ENCODE data around the gene SF3B3. TPM values are rescaled to one million over a fixed set of nuclear protein-coding genes. Genes with fewer than 3 reads are reported as not detected.

The SF3B3 gene
- total RNA-seq, 1 donor from 2014 or later: 278 TPM

DNA sequence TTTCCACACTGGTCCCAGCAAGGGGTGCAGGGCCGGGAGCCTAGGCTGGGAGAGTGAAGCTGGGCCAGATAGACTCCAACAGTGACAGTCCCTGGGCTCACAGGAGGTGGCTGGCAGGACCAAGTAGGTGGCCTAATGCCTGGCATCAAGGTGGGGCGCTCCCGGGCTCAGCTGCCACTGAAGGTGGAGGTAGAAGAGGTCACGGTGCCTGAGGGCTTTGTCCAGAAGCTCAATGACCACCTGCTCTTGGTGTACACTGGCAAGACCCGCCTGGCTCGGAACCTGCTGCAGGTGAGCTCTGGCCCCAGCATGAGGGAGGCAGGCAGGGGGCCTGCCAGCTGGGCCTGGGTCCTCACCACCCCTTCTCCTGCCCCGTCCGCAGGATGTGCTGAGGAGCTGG, 45.4 kb upstream of the SF3B3 start:
- Mint-ChIP-seq H3K27ac (ENCODE audit: unreplicated experiment) (no peak overlapping the region), H3K27me3 (ENCODE audit: unreplicated experiment) (peaks cover 2% of the 10 kb centered on the region), H3K4me3 (ENCODE audit: unreplicated experiment) (no peak overlapping the region), H3K36me3 (ENCODE audit: unreplicated experiment) (no peaks in the 10 kb centered on the region), H3K9me3 (ENCODE audit: unreplicated experiment) (peaks cover 2% of the 10 kb centered on the region), H3K4me1 (ENCODE audit: low read depth, unreplicated experiment) (peaks cover 3% of the 10 kb centered on the region)
- TF ChIP-seq, protein P1, sequence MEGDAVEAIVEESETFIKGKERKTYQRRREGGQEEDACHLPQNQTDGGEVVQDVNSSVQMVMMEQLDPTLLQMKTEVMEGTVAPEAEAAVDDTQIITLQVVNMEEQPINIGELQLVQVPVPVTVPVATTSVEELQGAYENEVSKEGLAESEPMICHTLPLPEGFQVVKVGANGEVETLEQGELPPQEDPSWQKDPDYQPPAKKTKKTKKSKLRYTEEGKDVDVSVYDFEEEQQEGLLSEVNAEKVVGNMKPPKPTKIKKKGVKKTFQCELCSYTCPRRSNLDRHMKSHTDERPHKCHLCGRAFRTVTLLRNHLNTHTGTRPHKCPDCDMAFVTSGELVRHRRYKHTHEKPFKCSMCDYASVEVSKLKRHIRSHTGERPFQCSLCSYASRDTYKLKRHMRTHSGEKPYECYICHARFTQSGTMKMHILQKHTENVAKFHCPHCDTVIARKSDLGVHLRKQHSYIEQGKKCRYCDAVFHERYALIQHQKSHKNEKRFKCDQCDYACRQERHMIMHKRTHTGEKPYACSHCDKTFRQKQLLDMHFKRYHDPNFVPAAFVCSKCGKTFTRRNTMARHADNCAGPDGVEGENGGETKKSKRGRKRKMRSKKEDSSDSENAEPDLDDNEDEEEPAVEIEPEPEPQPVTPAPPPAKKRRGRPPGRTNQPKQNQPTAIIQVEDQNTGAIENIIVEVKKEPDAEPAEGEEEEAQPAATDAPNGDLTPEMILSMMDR (IDR thresholded peaks at IDR 0.05; ENCODE audit: partially characterized antibody, unreplicated experiment): no peak
- DNase-seq: no peak

DNA sequence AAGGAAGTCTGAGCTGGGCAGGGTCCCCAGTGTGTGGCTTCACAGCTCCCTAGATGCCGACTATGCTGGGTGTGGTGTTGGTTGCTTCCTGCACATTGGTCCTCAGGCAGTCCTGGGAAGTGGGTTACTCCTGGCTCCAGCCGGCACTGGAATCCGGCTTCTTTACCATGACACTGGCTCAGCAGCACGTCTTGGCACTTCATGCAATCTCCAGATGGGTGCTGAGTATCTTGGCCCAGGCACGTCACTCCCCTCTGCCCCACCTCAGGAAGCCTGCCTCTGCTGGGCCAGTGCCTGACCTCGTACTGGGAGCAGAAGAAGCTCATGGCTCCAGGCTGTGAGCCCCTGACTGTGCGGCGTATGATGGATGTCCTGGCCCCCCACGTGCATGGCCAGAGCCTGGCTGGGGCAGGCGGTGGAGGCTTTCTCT, 44.7 kb upstream of the SF3B3 start:
- no peak overlapping the region for H3K27ac Mint-ChIP-seq (ENCODE audit: unreplicated experiment)
- H3K9me3 Mint-ChIP-seq (ENCODE audit: unreplicated experiment): peaks cover 2% of the 10 kb centered on the region
- no peak overlapping the region for H3K4me3 Mint-ChIP-seq (ENCODE audit: unreplicated experiment)
- DNase-seq: no peak
- peaks cover 3% of the 10 kb centered on the region for H3K4me1 Mint-ChIP-seq (ENCODE audit: low read depth, unreplicated experiment)
- peaks cover 2% of the 10 kb centered on the region for H3K27me3 Mint-ChIP-seq (ENCODE audit: unreplicated experiment)
- no peaks in the 10 kb centered on the region for H3K36me3 Mint-ChIP-seq (ENCODE audit: unreplicated experiment)
- TF ChIP-seq, protein P1 (IDR thresholded peaks at IDR 0.05; ENCODE audit: partially characterized antibody, unreplicated experiment): no peak

DNA sequence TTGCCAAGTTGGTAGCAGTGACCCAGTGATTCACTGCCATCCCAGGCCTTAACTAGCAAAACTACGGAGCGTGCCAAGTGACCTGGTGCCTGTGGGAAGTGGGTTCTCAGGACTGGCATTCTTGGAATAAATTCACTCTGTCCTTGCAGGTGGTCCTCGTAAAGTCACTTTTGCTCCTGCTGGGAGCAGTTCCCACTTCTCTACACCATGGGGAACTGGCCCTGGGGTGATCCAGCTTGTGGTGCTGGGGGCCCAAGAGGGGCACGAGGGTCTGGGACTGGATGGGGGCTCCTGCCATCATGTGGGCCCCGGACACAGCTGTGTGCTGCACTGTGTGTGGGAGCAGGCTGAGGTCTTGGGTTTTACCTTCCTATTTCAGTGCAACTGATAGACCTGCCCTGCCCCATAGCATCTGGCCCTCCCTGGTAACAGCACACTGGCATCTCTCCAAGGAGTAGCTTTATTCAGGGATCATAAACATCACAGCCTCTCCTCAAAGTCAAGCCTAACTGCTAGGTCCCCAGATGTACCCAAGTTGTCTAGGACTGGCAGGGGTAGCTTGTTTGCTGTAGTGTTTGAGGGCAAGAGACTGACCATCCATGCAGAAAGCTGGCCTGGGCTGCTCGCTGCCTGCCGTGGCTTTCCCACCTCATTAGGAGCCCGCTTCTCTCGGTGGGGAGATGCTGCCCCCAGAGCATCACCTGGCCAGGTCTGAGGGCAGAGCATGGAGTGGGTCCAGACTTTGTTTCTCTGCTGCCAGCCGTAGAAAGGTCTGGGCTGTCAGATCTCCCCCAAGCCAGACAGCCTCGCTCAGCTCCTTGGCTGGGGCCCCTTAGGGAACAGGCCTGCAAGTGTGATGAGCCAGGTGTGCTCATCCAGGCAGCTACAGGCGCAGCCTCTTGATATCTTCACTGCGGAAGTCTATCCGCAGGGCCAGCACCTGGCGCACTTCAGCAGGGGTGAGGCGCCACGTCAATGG, 43.2 kb upstream of the SF3B3 start:
- peaks cover 2% of the 10 kb centered on the region for H3K9me3 Mint-ChIP-seq (ENCODE audit: unreplicated experiment)
- H3K27me3 Mint-ChIP-seq (ENCODE audit: unreplicated experiment): peaks cover 2% of the 10 kb centered on the region
- H3K36me3 Mint-ChIP-seq (ENCODE audit: unreplicated experiment): no peaks in the 10 kb centered on the region
- H3K4me3 Mint-ChIP-seq (ENCODE audit: unreplicated experiment): no peak overlapping the region
- no peak for DNase-seq
- TF ChIP-seq, protein P1 (IDR thresholded peaks at IDR 0.05; ENCODE audit: partially characterized antibody, unreplicated experiment): no peak
- peaks cover 3% of the 10 kb centered on the region for H3K4me1 Mint-ChIP-seq (ENCODE audit: low read depth, unreplicated experiment)
- no peak overlapping the region for H3K27ac Mint-ChIP-seq (ENCODE audit: unreplicated experiment)

DNA sequence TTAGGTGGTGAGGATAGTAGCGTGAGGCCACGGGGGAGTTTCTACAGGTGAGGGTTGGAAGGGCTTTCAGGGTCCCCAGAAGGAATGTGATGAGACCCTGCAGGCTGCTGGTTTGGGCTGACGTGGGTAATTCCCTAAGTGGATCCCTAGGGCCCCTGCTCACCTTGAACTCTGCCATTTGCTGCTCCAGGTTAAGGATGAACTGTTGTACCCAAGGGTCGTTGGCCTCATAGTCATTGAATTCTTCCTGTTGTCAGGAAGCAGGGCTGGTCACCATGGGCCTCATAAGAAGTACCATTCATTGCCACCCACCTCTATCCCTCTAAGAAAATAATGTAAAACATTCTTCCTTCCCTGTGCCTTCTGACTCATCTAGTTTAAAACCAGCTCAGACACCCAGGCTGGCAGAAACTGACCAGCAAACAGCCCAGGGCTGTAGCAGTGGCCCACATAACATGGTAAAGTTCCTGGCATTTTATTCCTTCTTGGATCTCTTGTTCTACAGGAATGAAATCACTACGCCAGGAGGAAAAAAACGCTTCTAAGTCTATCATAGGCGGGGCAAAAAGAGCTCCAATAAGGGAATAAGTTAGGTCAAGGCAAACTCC, 41.6 kb upstream of the SF3B3 start:
- H3K9me3 Mint-ChIP-seq (ENCODE audit: unreplicated experiment): peaks cover 2% of the 10 kb centered on the region
- peaks cover 2% of the 10 kb centered on the region for H3K27me3 Mint-ChIP-seq (ENCODE audit: unreplicated experiment)
- no peak for DNase-seq
- H3K4me1 Mint-ChIP-seq (ENCODE audit: low read depth, unreplicated experiment): no peaks in the 10 kb centered on the region
- H3K27ac Mint-ChIP-seq (ENCODE audit: unreplicated experiment): no peak overlapping the region
- H3K4me3 Mint-ChIP-seq (ENCODE audit: unreplicated experiment): no peak overlapping the region
- TF ChIP-seq, protein P1 (IDR thresholded peaks at IDR 0.05; ENCODE audit: partially characterized antibody, unreplicated experiment): no peak
- no peaks in the 10 kb centered on the region for H3K36me3 Mint-ChIP-seq (ENCODE audit: unreplicated experiment)

DNA sequence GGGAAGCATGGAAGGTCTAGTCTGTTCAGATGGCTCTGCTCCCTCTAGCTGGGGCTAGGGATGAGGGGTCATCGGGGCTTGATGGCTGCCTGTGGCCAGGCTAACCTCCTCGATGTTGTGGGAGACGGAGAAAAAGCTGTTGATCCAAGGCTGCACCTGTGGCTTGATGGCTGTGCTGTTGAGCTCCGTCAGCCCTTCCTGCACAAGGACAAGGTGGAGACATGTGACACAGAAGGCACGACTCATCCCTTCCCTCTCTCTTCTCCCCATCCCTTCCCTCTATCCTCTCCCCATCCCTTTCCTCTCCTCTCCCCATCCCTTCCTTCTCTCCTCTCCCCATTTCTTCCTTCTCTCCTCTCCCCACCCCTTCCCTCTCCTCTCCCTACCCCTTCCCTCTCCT, 41.0 kb upstream of the SF3B3 start:
- DNase-seq: no peak
- no peaks in the 10 kb centered on the region for H3K36me3 Mint-ChIP-seq (ENCODE audit: unreplicated experiment)
- H3K4me3 Mint-ChIP-seq (ENCODE audit: unreplicated experiment): no peak overlapping the region
- H3K27ac Mint-ChIP-seq (ENCODE audit: unreplicated experiment): no peak overlapping the region
- peaks cover 2% of the 10 kb centered on the region for H3K27me3 Mint-ChIP-seq (ENCODE audit: unreplicated experiment)
- TF ChIP-seq, protein P1 (IDR thresholded peaks at IDR 0.05; ENCODE audit: partially characterized antibody, unreplicated experiment): no peak
- H3K9me3 Mint-ChIP-seq (ENCODE audit: unreplicated experiment): no peaks in the 10 kb centered on the region
- H3K4me1 Mint-ChIP-seq (ENCODE audit: low read depth, unreplicated experiment): no peaks in the 10 kb centered on the region

All from glutamatergic neuron (in vitro differentiated cells).